ENCODE results near the gene PFDN5.
"Not testable (repeated sequence)": the region's sequence is repeated elsewhere in the genome, so short reads cannot be mapped to it uniquely, and the experiment has no call there.

PFDN5 gene

GRCh38 chr12:53286448-53286847, 8.9 kb upstream of the PFDN5 start:
- no peak for DNase-seq (ENCODE audit: low read depth in 2 of 2)

DNA sequence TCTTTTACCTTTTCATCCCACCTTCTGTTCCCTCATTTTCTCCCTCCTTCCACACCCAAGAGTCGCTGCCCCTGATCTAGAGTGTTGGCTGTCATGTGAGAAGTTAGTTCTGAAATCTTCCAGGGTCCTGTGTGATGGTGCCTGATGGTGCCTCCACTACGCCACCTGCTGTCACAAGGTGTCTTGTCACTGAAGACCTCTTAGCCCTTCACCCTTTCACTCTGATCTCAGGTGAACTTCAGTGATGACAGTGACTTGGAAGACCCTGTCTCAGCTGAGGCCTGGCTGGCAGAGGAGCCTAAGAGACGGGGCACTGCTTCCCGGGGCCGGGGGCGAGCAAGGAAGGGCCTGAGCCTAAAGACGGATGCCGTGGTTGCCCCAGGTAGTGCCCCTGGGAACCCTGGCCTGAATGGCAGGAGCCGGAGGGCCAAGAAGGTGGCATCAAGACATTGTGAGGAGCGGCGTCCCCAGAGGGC, 7.6 kb upstream of the PFDN5 start:
- peak in 1 of 2 donors; percentile 33 for DNase-seq (ENCODE audit: low read depth in 2 of 2)

GRCh38 chr12:53288322-53288721, 7.0 kb upstream of the PFDN5 start:
- no peak for DNase-seq (ENCODE audit: low read depth in 2 of 2)

GRCh38 chr12:53289891-53290290, 5.5 kb upstream of the PFDN5 start:
- DNase-seq (ENCODE audit: low read depth in 2 of 2) = no peak

DNA sequence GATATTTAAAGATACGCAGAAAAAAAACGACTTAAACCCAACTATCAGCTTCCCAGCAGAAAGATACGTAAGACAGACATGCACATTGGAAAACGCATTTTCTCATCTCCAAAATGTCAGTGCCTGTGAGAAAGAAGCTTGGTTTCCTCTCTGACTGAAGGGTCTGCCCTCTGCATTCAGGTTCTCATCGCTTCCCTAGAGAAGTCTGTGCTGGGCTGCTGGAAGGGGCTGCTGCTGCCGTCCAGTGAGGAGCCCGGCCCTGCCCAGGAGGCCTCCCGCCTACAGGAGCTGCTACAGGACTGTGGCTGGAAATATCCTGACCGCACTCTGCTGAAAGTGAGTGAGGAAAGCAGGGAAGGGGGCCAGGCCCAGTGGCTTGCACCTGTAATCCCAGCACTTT, 4.7 kb upstream of the PFDN5 start:
- DNase-seq (ENCODE audit: low read depth in 2 of 2) = no peak

- no peak for DNase-seq (ENCODE audit: low read depth in 2 of 2)
Measured at GRCh38 chr12:53292426-53292825, 2.9 kb upstream of the PFDN5 start.

DNA sequence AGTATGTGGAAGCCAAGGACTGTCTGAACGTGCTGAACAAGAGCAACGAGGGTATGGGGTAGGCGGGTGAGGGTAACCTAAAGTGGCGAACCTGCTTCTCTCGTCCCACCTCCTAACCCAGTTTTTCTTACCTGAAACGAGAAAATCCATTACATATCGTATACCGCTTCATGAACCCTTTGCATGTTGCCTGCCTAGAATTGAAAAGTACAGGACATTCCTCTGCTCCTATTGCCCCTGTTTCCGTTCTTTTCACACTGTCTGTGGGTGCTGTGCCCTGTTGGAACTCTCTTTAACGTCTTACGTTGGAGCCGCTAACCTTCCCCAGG, 513 bp downstream of the PFDN5 start:
- DNase-seq (ENCODE audit: low read depth in 2 of 2) = no peak

DNA sequence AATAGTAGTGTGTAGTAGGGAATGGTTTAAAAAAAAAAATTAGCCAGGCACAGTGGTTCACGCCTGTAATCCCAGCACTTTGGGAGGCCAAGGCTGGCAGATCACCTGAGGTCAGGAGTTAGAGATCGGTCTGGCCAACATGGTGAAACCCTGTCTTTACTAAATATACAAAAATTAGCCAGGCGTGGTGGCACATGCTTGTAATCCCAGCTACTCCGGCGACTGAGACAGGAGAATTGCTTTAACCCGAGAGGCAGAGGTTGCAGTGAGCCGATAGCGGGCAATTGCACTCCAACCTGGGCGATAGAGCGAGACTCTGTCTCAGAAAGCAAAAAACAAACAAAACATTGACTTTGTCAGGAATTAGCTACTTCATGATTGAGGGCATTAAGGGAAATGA, 1.8 kb downstream of the PFDN5 start:
- not testable (repeated sequence) for DNase-seq (ENCODE audit: low read depth in 2 of 2)

DNA sequence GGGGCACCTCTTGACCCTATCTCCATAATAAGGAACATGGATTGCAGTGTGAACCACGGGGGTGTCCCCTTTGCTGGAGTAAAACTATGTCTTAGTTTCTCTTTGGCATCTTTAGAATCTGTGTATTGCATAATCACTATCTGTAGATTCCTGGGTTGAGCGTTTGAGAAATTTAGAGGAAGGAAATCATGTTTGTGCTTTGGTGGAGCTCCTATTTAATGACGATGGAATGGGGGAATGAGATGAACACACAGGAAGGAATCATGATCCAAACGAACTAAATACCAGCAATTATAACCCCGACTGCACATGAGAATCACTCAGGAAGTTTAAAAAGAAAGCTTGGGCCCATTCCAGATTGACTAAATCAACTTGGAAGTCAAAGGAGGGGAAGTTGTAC, 2.8 kb downstream of the PFDN5 start:
- DNase-seq (ENCODE audit: low read depth in 2 of 2) = no peak

GRCh38 chr12:53299101-53299453, 3.7 kb downstream of the PFDN5 start:
- peak; percentile 23 to 25 for DNase-seq (ENCODE audit: low read depth in 2 of 2)

GRCh38 chr12:53299454-53300180, 4.3 kb downstream of the PFDN5 start, which contains the start of gene MYG1:
Gene MYG1 (plus strand): TSS chr12:53299695. CDS start chr12:53299738, 43 bp downstream.
- peak; percentile 82 to 83 for DNase-seq (ENCODE audit: low read depth in 2 of 2)

GRCh38 chr12:53300187-53300586, 4.8 kb downstream of the PFDN5 start:
- DNase-seq (ENCODE audit: low read depth in 2 of 2) = no peak

GRCh38 chr12:53302903-53303302, 7.6 kb downstream of the PFDN5 start:
- DNase-seq (ENCODE audit: low read depth in 2 of 2) = no peak

- no peak for DNase-seq (ENCODE audit: low read depth in 2 of 2)
Measured at GRCh38 chr12:53306826-53307225, 11.5 kb downstream of the PFDN5 start.

DNA sequence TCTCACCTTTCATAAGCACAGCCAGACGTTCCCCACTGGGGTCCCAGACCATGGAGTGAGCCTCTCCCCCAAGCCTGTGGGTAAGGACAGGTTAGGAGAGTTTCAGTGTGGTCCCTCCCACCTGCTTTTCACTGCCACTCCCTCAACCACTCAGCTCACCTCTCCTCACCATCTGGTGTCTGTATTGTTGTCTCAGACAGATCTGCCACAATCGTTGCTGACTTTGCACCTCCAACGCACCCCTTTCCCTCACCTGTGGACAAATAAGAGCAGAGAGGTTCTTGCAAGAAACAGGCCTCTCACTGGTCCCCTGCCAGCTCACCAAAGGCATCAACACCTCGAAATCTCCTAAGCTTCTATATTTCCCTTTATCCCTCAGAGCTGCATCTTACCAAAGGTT, 12.9 kb downstream of the PFDN5 start:
- no peak for DNase-seq (ENCODE audit: low read depth in 2 of 2)

GRCh38 chr12:53313996-53314395, 18.7 kb downstream of the PFDN5 start:
- no peak for DNase-seq (ENCODE audit: low read depth in 2 of 2)

DNA sequence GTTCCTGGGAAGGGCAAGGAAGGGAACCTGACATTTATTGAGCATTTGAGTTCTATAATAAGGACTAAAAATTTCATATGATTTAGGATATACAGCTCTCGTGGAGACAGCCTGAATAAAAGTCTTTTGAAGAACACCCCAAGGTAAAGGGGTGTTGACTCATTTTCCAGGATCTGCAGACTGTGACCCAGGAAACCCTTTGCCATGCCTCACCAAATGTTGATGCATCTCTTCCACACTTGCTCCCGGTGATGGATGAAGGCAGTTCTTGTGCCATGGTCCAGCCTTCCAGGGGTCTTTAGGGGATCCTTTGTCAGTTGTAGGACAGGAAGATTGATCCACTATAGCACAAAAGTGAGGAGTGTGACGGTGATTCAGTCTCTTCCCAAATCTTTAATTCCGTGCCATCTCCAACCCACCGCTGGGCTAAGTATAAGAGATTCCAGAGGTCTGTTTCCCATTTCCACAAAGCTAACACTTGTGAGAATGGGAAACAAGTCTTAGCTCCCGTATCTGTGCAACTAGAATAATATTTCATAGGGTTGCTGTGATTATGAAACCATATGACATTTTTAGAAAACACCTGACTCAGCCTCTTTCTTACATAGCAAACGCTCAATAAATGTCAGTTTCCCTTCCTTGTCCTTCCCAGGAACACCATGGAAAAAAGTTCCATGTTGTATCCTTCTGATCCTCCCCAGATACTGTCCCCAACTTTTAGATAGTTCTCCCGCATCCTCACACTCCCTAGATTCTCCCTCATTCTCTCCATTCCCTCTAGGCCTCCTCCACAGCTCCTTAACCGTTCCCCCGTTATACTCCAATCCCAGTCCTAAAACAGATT, 25.2 kb downstream of the PFDN5 start:
- DNase-seq (ENCODE audit: low read depth in 2 of 2) = no peak

- peak; percentile 35 to 38 for DNase-seq (ENCODE audit: low read depth in 2 of 2)
Measured at GRCh38 chr12:53324113-53324778, 28.9 kb downstream of the PFDN5 start.

DNA sequence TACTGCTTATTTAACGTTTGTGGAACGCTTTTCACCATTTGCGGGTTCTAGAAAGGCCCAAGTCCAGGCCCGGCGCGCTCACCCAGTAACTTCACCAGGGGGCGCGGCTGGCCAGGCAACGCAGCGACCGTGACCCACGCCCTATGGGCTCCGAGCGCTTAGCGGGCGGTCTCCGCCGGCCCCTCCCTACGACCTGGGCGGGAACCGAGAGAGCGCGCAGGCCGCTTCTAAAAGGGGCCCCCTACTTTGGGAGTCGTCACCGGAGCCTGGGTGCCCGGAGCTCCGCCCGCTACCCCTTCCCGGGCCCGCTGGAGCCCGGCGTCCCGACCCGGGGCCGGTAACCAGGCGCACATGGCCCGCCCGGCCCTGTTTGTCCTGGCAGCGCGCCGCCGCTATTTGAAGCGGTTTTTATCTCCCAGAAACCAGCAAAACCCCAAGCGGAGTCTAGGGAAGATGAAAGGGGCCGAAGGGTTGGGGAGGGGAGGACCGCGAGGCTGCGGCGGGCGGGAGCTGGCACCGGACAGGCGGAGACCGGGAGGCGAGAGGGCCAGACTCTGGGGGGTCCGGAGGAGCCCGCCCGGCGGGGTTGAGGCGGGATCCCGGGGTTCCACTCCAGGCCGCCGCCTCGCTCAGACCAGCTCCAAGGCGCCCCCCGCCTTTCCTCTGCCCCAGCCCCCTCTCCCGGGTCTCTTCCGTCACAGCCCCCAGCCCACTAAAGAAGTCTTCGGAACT, 29.6 kb downstream of the PFDN5 start:
- DNase-seq (ENCODE audit: low read depth in 2 of 2) = peak; percentile 84 to 89

DNA sequence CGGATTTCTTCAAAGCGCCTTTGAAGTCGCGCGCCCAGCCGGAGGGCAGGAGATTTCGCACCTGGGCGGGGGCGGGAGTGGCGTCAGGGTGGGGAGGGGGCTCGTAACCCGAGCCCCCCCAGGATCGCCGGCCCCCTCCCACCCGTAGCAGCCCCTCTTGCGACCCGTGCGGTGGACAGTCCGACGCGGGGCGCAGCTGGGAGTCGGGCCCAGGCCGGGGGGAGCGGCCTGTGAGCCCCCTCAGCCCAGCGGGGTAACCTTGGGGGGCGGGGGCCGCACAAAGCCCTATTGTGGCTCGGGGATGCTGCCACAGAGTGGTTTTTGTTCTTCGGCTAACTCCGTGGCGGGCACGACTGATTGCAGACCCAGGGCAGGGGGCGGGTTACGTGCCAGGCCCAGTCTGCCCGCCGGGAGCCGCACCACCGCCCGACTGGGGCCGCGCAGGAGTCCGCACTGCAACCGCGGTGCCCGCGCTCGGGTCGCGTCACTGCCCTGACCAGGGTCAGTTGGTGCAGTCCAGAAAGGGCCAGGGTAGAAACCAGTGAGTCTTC, 30.2 kb downstream of the PFDN5 start:
- DNase-seq (ENCODE audit: low read depth in 2 of 2) = peak in 1 of 2 donors; percentile 13

DNA sequence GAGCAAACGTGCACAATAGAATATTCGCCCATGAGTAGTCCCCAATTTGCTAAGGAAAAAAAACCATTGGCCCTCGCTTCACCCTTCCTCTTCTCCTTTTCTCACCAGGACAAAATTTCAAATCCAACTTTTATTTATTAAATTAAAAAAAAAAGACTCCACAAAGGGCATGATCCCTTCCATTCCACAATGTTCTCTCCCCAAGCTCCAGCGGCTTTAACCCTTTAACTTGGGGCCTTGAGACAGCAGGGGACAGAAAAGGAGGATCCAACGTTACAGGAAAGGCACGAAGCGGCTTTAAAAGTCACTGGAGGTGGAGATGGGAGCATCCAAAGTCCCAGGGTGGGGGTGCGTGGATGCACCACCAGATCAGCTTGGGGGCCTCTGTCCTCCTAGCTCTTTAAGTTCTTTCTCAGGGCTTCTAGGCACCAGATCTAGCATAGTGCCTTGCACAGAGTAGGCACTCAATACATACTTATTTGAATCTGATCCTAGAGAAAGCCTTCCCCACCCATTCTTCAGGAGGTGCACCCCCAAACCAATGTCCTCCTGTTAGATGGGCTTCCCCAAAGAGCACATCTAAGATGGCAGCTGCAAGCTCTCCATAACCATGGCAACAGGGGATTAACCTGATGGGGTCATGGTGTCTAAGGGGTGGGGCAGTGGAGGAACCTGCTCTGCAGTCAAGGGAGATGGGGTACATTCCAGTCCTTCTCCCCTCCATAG, 31.3 kb downstream of the PFDN5 start:
- no peak for DNase-seq (ENCODE audit: low read depth in 2 of 2)
